ENCODE results near the gene LENG1.

LENG1 gene

GRCh38 chr19:54147676-54148075 lies 11.8 kb downstream of the LENG1 start:
- H3K27me3 ChIP-seq (replicated peaks in 2 of 5; ENCODE audit: control insufficient read depth in 4 of 5, insufficient read depth in 5 of 5, low read length in 4 of 5) = no peaks in the 10 kb centered on the region
- H3K9me3 ChIP-seq (ENCODE audit: control extremely low read depth in 1 of 5, control insufficient read depth in 4 of 5, insufficient read depth in 2 of 5, low read depth in 1 of 5, low read length in 4 of 5) = no peaks in the 10 kb centered on the region
- no peak for DNase-seq
- WGBS (ENCODE audit: insufficient coverage) = 100% methylated on average over 1 of the region's 3 CpGs
- no peak overlapping the region for H3K27ac ChIP-seq (ENCODE audit: insufficient read depth in 1 of 2, low read depth in 1 of 2, low read length in 2 of 2, poor library complexity in 1 of 2, severe bottlenecking in 2 of 2)
- H3K4me3 ChIP-seq (ENCODE audit: control insufficient read depth in 1 of 7, extremely low read depth in 1 of 7, insufficient read depth in 4 of 7, low read depth in 2 of 7, low read length in 6 of 7) = no peak overlapping the region
- ChIA-PET CTCF (interaction anchor here (1.1 kb wide), 1 partner anchor 11 kb away, joined by 3 read pairs; no protein-coding TSS in a partner anchor), POLR2A (no interaction called here)
- H3K36me3 ChIP-seq (ENCODE audit: control insufficient read depth in 4 of 4, insufficient read depth in 4 of 4, low read length in 3 of 4) = peaks cover 11 to 97% (median 81%) of the 10 kb centered on the region in 4 experiments
- H3K4me1 ChIP-seq (ENCODE audit: control extremely low read depth in 1 of 4, control insufficient read depth in 4 of 4, insufficient read depth in 4 of 4, low read length in 3 of 4) = no peaks in the 10 kb centered on the region

GRCh38 chr19:54145541-54146158 lies 13.9 kb downstream of the LENG1 start:
- Histone ChIP-seq H3K9me3 (ENCODE audit: control extremely low read depth in 1 of 5, control insufficient read depth in 4 of 5, insufficient read depth in 2 of 5, low read depth in 1 of 5, low read length in 4 of 5) (no peaks in the 10 kb centered on the region), H3K4me1 (ENCODE audit: control extremely low read depth in 1 of 4, control insufficient read depth in 4 of 4, insufficient read depth in 4 of 4, low read length in 3 of 4) (peaks cover 0 to 3% (median 0%) of the 10 kb centered on the region in 4 experiments), H3K4me3 (ENCODE audit: control insufficient read depth in 1 of 7, extremely low read depth in 1 of 7, insufficient read depth in 4 of 7, low read depth in 2 of 7, low read length in 6 of 7) (no peak overlapping the region), H3K36me3 (ENCODE audit: control insufficient read depth in 4 of 4, insufficient read depth in 4 of 4, low read length in 3 of 4) (peaks cover 11 to 96% (median 74%) of the 10 kb centered on the region in 4 experiments), H3K27ac (ENCODE audit: insufficient read depth in 1 of 2, low read depth in 1 of 2, low read length in 2 of 2, poor library complexity in 1 of 2, severe bottlenecking in 2 of 2) (no peak overlapping the region), H3K27me3 (replicated peaks in 2 of 5; ENCODE audit: control insufficient read depth in 4 of 5, insufficient read depth in 5 of 5, low read length in 4 of 5) (no peaks in the 10 kb centered on the region)
- WGBS (ENCODE audit: insufficient coverage) = 98% methylated on average over 26 of the region's 28 CpGs
- POLR2A ChIA-PET = no interaction called here
- no peak for DNase-seq
- CTCF ChIA-PET = interaction anchor here (1.9 kb wide), 1 partner anchor 10 kb away, joined by 5 read pairs; no protein-coding TSS in a partner anchor

GRCh38 chr19:54142166-54142780 lies 17.2 kb downstream of the LENG1 start:
- CTCF ChIA-PET = no interaction called here

GRCh38 chr19:54141356-54141755 lies 18.2 kb downstream of the LENG1 start:
- no peak overlapping the region for H3K4me3 ChIP-seq (ENCODE audit: control insufficient read depth in 1 of 7, extremely low read depth in 1 of 7, insufficient read depth in 4 of 7, low read depth in 2 of 7, low read length in 6 of 7)
- H3K36me3 ChIP-seq (ENCODE audit: control insufficient read depth in 4 of 4, insufficient read depth in 4 of 4, low read length in 3 of 4) = peaks cover 13 to 71% (median 45%) of the 10 kb centered on the region in 4 experiments
- WGBS (ENCODE audit: insufficient coverage) = no CpG with 5 or more reads among the region's 3 CpGs
- peaks cover 3 to 32% (median 20%) of the 10 kb centered on the region in 4 experiments for H3K4me1 ChIP-seq (ENCODE audit: control extremely low read depth in 1 of 4, control insufficient read depth in 4 of 4, insufficient read depth in 4 of 4, low read length in 3 of 4)
- no peak for DNase-seq
- ChIA-PET CTCF (no interaction called here), POLR2A (interaction anchor here (1.0 kb wide), 1 partner anchor 14 kb away, joined by 3 read pairs; no protein-coding TSS in a partner anchor)
- no peaks in the 10 kb centered on the region for H3K9me3 ChIP-seq (ENCODE audit: control extremely low read depth in 1 of 5, control insufficient read depth in 4 of 5, insufficient read depth in 2 of 5, low read depth in 1 of 5, low read length in 4 of 5)
- no peaks in the 10 kb centered on the region for H3K27me3 ChIP-seq (replicated peaks in 2 of 5; ENCODE audit: control insufficient read depth in 4 of 5, insufficient read depth in 5 of 5, low read length in 4 of 5)
- H3K27ac ChIP-seq (ENCODE audit: insufficient read depth in 1 of 2, low read depth in 1 of 2, low read length in 2 of 2, poor library complexity in 1 of 2, severe bottlenecking in 2 of 2) = peak overlapping the region; percentile 8 to 9

More at GRCh38 chr19:54142166-54142780, 17.2 kb downstream of the LENG1 start:
- Histone ChIP-seq H3K4me3 (ENCODE audit: control insufficient read depth in 1 of 7, extremely low read depth in 1 of 7, insufficient read depth in 4 of 7, low read depth in 2 of 7, low read length in 6 of 7) (no peak overlapping the region), H3K27ac (ENCODE audit: insufficient read depth in 1 of 2, low read depth in 1 of 2, low read length in 2 of 2, poor library complexity in 1 of 2, severe bottlenecking in 2 of 2) (no peak overlapping the region), H3K36me3 (ENCODE audit: control insufficient read depth in 4 of 4, insufficient read depth in 4 of 4, low read length in 3 of 4) (peaks cover 13 to 80% (median 54%) of the 10 kb centered on the region in 4 experiments), H3K9me3 (ENCODE audit: control extremely low read depth in 1 of 5, control insufficient read depth in 4 of 5, insufficient read depth in 2 of 5, low read depth in 1 of 5, low read length in 4 of 5) (no peaks in the 10 kb centered on the region), H3K27me3 (replicated peaks in 2 of 5; ENCODE audit: control insufficient read depth in 4 of 5, insufficient read depth in 5 of 5, low read length in 4 of 5) (no peaks in the 10 kb centered on the region), H3K4me1 (ENCODE audit: control extremely low read depth in 1 of 4, control insufficient read depth in 4 of 4, insufficient read depth in 4 of 4, low read length in 3 of 4) (peaks cover 0 to 28% (median 15%) of the 10 kb centered on the region in 4 experiments)
- 88% methylated on average over 2 of the region's 7 CpGs for WGBS (ENCODE audit: insufficient coverage)
- POLR2A ChIA-PET = interaction anchor here (1.0 kb wide), 1 partner anchor 13 kb away, joined by 3 read pairs; no protein-coding TSS in a partner anchor
- no peak for DNase-seq

GRCh38 chr19:54138489-54139256 lies 20.8 kb downstream of the LENG1 start:
- CTCF ChIA-PET = interaction anchor here (1.0 to 1.2 kb wide), 2 partner anchors 19 to 21 kb away, joined by 3 read pairs; partner anchors contain the start of gene LENG1
- POLR2A ChIA-PET = interaction anchor here (0.5 to 2.8 kb wide), 2 partner anchors 21 to 91 kb away, joined by 3 to 9 read pairs; partner anchors contain the start of gene LENG1
- Histone ChIP-seq H3K27ac (ENCODE audit: insufficient read depth in 1 of 2, low read depth in 1 of 2, low read length in 2 of 2, poor library complexity in 1 of 2, severe bottlenecking in 2 of 2) (peak overlapping the region in 1 of 2 experiments; percentile 11), H3K36me3 (ENCODE audit: control insufficient read depth in 4 of 4, insufficient read depth in 4 of 4, low read length in 3 of 4) (peaks cover 6 to 44% (median 19%) of the 10 kb centered on the region in 4 experiments), H3K4me1 (ENCODE audit: control extremely low read depth in 1 of 4, control insufficient read depth in 4 of 4, insufficient read depth in 4 of 4, low read length in 3 of 4) (peaks cover 6 to 40% (median 26%) of the 10 kb centered on the region in 4 experiments), H3K27me3 (replicated peaks in 2 of 5; ENCODE audit: control insufficient read depth in 4 of 5, insufficient read depth in 5 of 5, low read length in 4 of 5) (no peaks in the 10 kb centered on the region), H3K4me3 (ENCODE audit: control insufficient read depth in 1 of 7, extremely low read depth in 1 of 7, insufficient read depth in 4 of 7, low read depth in 2 of 7, low read length in 6 of 7) (peak overlapping the region in 6 of 7 experiments; percentile 64 to 84 (median 78)), H3K9me3 (ENCODE audit: control extremely low read depth in 1 of 5, control insufficient read depth in 4 of 5, insufficient read depth in 2 of 5, low read depth in 1 of 5, low read length in 4 of 5) (peaks cover 0 to under 1% (median 0%) of the 10 kb centered on the region in 5 experiments)
- DNase-seq = peak in 1 of 3 donors; percentile 16
- 44% methylated on average over 23 of the region's 31 CpGs for WGBS (ENCODE audit: insufficient coverage)

- 0% methylated on average over 60 of the region's 103 CpGs for WGBS (ENCODE audit: insufficient coverage)
- Histone ChIP-seq H3K9me3 (ENCODE audit: control extremely low read depth in 1 of 5, control insufficient read depth in 4 of 5, insufficient read depth in 2 of 5, low read depth in 1 of 5, low read length in 4 of 5) (peaks cover 0 to 3% (median 0%) of the 10 kb centered on the region in 5 experiments), H3K4me1 (ENCODE audit: control extremely low read depth in 1 of 4, control insufficient read depth in 4 of 4, insufficient read depth in 4 of 4, low read length in 3 of 4) (peaks cover 6 to 40% (median 26%) of the 10 kb centered on the region in 4 experiments), H3K27me3 (replicated peaks in 2 of 5; ENCODE audit: control insufficient read depth in 4 of 5, insufficient read depth in 5 of 5, low read length in 4 of 5) (no peaks in the 10 kb centered on the region), H3K27ac (ENCODE audit: insufficient read depth in 1 of 2, low read depth in 1 of 2, low read length in 2 of 2, poor library complexity in 1 of 2, severe bottlenecking in 2 of 2) (peak within 1 kb of the TSS; percentile 92 to 97), H3K4me3 (ENCODE audit: control insufficient read depth in 1 of 7, extremely low read depth in 1 of 7, insufficient read depth in 4 of 7, low read depth in 2 of 7, low read length in 6 of 7) (peak within 1 kb of the TSS; percentile 64 to 84 (median 78)), H3K36me3 (ENCODE audit: control insufficient read depth in 4 of 4, insufficient read depth in 4 of 4, low read length in 3 of 4) (peaks cover 2 to 36% (median 12%) of the 10 kb centered on the region in 4 experiments)
- CTCF ChIA-PET = interaction anchor here (1.0 to 1.2 kb wide), 2 partner anchors 19 to 22 kb away, joined by 3 read pairs; partner anchors contain the start of gene LENG1
- peak; percentile 20 to 49 (median 24) for DNase-seq
- POLR2A ChIA-PET = interaction anchor here (0.6 to 2.8 kb wide), 9 partner anchors 12 to 513 kb away, joined by 3 to 11 read pairs (median 3); partner anchors contain the start of genes LENG1, MBOAT7, PRPF31 and RPS9
These were observed 21.6 kb downstream of the LENG1 start, which contains the start of gene CNOT3 for GRCh38 chr19:54137699-54138488. Gene CNOT3, plus strand, starts transcription at chr19:54137762. Its CDS starts 5,217 bp downstream, at chr19:54142979.

All from common myeloid progenitor, CD34-positive (primary cell).